Kidney (tissue), 14 donors: ENCODE data around the gene CTDSP2. TPM values are rescaled to one million over a fixed set of nuclear protein-coding genes. Genes with fewer than 3 reads are reported as not detected.

Experiments used
- DNase-seq, 5 donors: peaks; one replicate each; pipeline ENCODE4 v3.0.0-alpha.2; 2013 to 2020
- FAIRE-seq: peaks from 2 replicates; lab custom pipeline; 2012; peaks lifted over from hg19 to GRCh38; lab: Jason Lieb, UNC
- H3K27ac ChIP-seq, 2 donors: one replicate each; pipeline ENCODE4 v1.7.0; 2013; ENCODE audit warnings: low read depth in 2 of 2, low read length in 2 of 2, inconsistent platforms in 1 of 2
- H3K27me3 ChIP-seq: one replicate; pipeline ENCODE4 v1.7.1; 2013; ENCODE audit warnings: low read length, inconsistent platforms; ENCODE audit not compliant: control insufficient read depth, insufficient read depth
- H3K36me3 ChIP-seq, 3 donors: one replicate each; pipeline versions ENCODE4 v1.7.0 to v1.7.1; 2013; ENCODE audit warnings: low read length in 3 of 3, control low read depth in 1 of 3, inconsistent platforms in 1 of 3; ENCODE audit not compliant: insufficient read depth in 3 of 3, control insufficient read depth in 2 of 3
- H3K4me1 ChIP-seq, 3 donors: one replicate each; pipeline versions ENCODE4 v1.7.0 to v1.7.1; 2013; ENCODE audit warnings: low read length in 3 of 3, inconsistent platforms in 1 of 3, low read depth in 1 of 3; ENCODE audit not compliant: control insufficient read depth in 2 of 3, insufficient read depth in 2 of 3
- H3K4me3 ChIP-seq, 3 donors: one replicate each; pipeline versions ENCODE4 v1.7.0 to v1.8.1; 2013; ENCODE audit warnings: low read length in 3 of 3, control low read depth in 1 of 3, inconsistent platforms in 1 of 3
- H3K9ac ChIP-seq, 3 donors: one replicate each; pipeline versions ENCODE4 v1.7.0 to v1.7.1; 2013; ENCODE audit warnings: low read length in 3 of 3, control low read depth in 1 of 3, inconsistent platforms in 1 of 3
- H3K9me3 ChIP-seq, 3 donors: one replicate each; pipeline versions ENCODE4 v1.7.0 to v1.7.1; 2013; ENCODE audit warnings: low read length in 3 of 3, control low read depth in 1 of 3, inconsistent platforms in 1 of 3; ENCODE audit not compliant: control insufficient read depth in 2 of 3, insufficient read depth in 1 of 3
- CTCF ChIP-seq: IDR thresholded peaks from 3 replicates; pipeline ENCODE4 v1.5.1; 2012; ENCODE audit warnings: mild to moderate bottlenecking, moderate library complexity, borderline replicate concordance; ENCODE audit not compliant: insufficient read depth; ENCODE audit errors: extremely low read depth
- intact Hi-C: fragments of 100-400 bp; cut with DNase I; formaldehyde crosslinking; loops from one replicate; pipeline ENCODE4 v1.11.1; 2022
- polyA plus RNA-seq: library from polyadenylated mRNA; stranded (reverse); fragments of 350-450 nt; fragmentation: Illumina TruSeq; extraction: RNeasy Lipid Tissue Mini Kit (QIAGEN cat#74804); gene quantifications from one replicate; pipeline ENCODE4 v1.2.3, GENCODE V29; 2014; ENCODE audit warnings: low read depth, low replicate concordance; ENCODE audit not compliant: insufficient read depth
- total RNA-seq: library from RNA; stranded (reverse); fragmentation: NEBNext Ultra II Directional; extraction: Animal tissue kit (Norgen Biotek cat#: 25700); gene quantifications from one replicate; pipeline ENCODE4 v1.2.1, GENCODE V29; 2021
- donor health status: control.
- donor health status: control.
- donor health status: control.
- donor health status: control.
- donor health status: control.
- donor health status: DM: yes; HTN: yes; CAD: no.
- donor health status: Normal renal cell carcinoma (clear cell type).

Gene CTDSP2
- total and polyA plus RNA-seq, 2 donors from 2014 or later: 46.0 to 198 TPM

DNA sequence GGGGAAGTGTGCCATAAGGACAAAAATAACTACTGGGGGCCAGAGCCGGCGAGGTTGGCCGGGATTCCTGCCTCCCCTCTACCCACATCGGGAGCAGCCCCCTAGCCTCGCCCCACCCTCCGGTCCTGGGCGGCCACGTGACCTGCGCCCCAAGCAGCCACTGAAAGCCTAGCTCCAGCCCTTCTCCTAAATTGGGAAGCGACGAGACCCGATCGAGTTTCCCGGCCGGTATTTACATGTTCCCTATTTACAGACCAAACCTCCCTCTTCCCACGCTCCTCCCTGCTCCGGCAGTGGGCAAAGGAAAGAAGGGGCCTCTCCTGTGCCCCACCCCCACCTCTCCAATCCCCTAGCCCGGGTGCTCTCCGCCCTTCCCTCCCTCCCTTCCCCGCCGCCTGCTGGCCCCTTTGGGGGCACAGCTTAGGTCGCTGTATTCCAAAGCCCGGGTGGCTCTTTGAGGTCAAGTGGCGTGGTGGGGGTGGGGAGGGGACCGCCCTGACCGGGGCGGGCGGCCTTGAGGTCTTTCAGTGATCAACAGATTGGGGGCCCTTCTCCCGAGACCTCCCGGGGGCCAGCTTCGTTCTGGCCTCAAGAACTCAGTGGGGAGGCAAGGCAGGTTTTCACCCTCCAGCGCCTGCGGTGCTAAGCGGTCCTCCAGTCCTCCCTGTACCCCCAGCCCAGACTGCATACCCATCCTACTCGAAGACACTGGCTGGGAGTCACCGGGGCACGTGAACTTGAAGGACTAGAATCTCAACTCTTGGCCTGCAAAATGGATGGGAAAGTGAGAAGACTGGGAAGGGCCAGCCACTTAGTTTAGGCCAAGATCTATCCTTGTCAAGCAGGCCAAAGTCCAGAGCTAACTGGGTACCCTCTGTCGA, 6.3 kb upstream of the CTDSP2 start:
- Histone ChIP-seq H3K27ac (peak overlapping the region; percentile 29 to 51), H3K27me3 (no peaks in the 10 kb centered on the region), H3K4me3 (peak overlapping the region in 2 of 3 donors; percentile 51 to 56), H3K4me1 (peaks cover 0 to 9% (median 5%) of the 10 kb centered on the region in 3 donors), H3K9me3 (no peaks in the 10 kb centered on the region), H3K9ac (peak overlapping the region in 1 of 3 donors; percentile 56), H3K36me3 (no peaks in the 10 kb centered on the region)
- TF ChIP-seq CTCF: no peak
- DNase-seq: peak; percentile 79 to 91 (median 86)
- intact Hi-C loops: no loop called here
- FAIRE-seq: no peak

- Histone ChIP-seq H3K27ac (peak overlapping the region; percentile 29 to 51), H3K27me3 (no peaks in the 10 kb centered on the region), H3K9ac (peak overlapping the region in 1 of 3 donors; percentile 56), H3K4me1 (peaks cover 0 to 11% (median 5%) of the 10 kb centered on the region in 3 donors), H3K36me3 (no peaks in the 10 kb centered on the region), H3K4me3 (peak overlapping the region in 2 of 3 donors; percentile 26 to 51), H3K9me3 (no peaks in the 10 kb centered on the region)
- no peak for FAIRE-seq
- no peak for DNase-seq
- intact Hi-C loops: no loop called here
- no peak for TF ChIP-seq CTCF
Measured at GRCh38 chr12:57852200-57852599, 5.7 kb upstream of the CTDSP2 start.

DNA sequence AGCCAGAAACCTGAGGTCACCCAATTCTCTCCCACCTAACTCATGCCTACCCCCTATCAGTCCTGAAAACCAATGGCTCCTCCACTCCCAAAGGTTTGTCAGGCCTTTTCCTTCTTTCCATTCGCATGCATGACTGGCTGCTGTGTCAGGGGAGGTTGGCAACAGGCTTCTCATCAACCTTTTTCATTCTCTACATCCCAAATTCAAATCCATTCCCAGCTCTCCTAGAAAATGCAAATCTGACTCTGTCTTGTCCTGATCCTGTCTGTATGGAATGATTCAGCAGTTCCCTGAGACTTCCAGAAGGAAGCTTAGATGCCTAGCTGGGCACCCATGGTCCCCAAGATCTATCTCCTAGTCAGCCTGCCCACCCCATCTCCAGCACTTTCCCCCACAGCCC, 5.0 kb upstream of the CTDSP2 start:
- DNase-seq (no peak), FAIRE-seq (no peak)
- no peak overlapping the region for H3K4me3 ChIP-seq
- peaks cover 0 to 11% (median 5%) of the 10 kb centered on the region in 3 donors for H3K4me1 ChIP-seq
- H3K27ac ChIP-seq: no peak overlapping the region
- no peaks in the 10 kb centered on the region for H3K27me3 ChIP-seq
- H3K9me3 ChIP-seq: no peaks in the 10 kb centered on the region
- intact Hi-C loops: no loop called here
- TF ChIP-seq CTCF: no peak
- no peak overlapping the region for H3K9ac ChIP-seq
- H3K36me3 ChIP-seq: no peaks in the 10 kb centered on the region
